Activated CD8-positive, alpha-beta memory T cell treated with anti-CD3 and anti-CD28 coated beads, Interleukin-2, amount 10 ng/mL, durations not matched to agents 7 days and 5 days (primary cell): ENCODE data around the gene GALNT2. TPM values are rescaled to one million over a fixed set of nuclear protein-coding genes. Genes with fewer than 3 reads are reported as not detected.

ENCODE experiments used
- ATAC-seq: fragments of 150-1000 bp; cut with Tn5 transposase; one replicate; pipeline ENCODE4 v1.10.0; 2021; ENCODE audit warnings: moderate library complexity
- CTCF ChIA-PET: fragments of 350-600 bp; sonication (Branson Sonifier 250); formaldehyde crosslinking; loops from one replicate; lab custom pipeline; 2021; ENCODE audit warnings: antibody characterized with exemption; lab: Charles Lee
- DNase-seq: peaks from one replicate; pipeline ENCODE4 v3.0.0-alpha.2; 2020
- H3K27ac Mint-ChIP-seq: one replicate; pipeline ENCODE4 v1.8.0; 2021; ENCODE audit warnings: mild to moderate bottlenecking, mixed read lengths
- H3K27me3 Mint-ChIP-seq: one replicate; pipeline ENCODE4 v1.8.0; 2021; ENCODE audit warnings: mixed read lengths
- H3K36me3 Mint-ChIP-seq: one replicate; pipeline ENCODE4 v1.8.0; 2021; ENCODE audit warnings: mild to moderate bottlenecking, mixed read lengths
- H3K4me1 Mint-ChIP-seq: one replicate; pipeline ENCODE4 v1.8.0; 2021; ENCODE audit warnings: mixed read lengths
- H3K4me3 Mint-ChIP-seq: one replicate; pipeline ENCODE4 v1.8.0; 2021; ENCODE audit warnings: mild to moderate bottlenecking, moderate library complexity, mixed read lengths
- H3K9me3 Mint-ChIP-seq: one replicate; pipeline ENCODE4 v1.8.0; 2022; ENCODE audit warnings: low read depth, mixed read lengths
- total RNA-seq, 2 experiments: library from RNA; stranded (reverse); gene quantifications; one replicate each; pipeline ENCODE4 v1.2.3, GENCODE V29; 2021

GALNT2 gene
- total RNA-seq, 2 experiments from 2014 or later = 25.0 to 30.2 TPM

GRCh38 chr1:230057681-230058565 lies 9.1 kb upstream of the GALNT2 start:
- no peak for DNase-seq
- no peak overlapping the region for H3K27ac Mint-ChIP-seq
- ATAC-seq = no peak
- peaks cover 24% of the 10 kb centered on the region for H3K27me3 Mint-ChIP-seq
- peaks cover 4% of the 10 kb centered on the region for H3K36me3 Mint-ChIP-seq
- H3K9me3 Mint-ChIP-seq = peaks cover 4% of the 10 kb centered on the region
- no peaks in the 10 kb centered on the region for H3K4me1 Mint-ChIP-seq
- CTCF ChIA-PET = no interaction called here
- H3K4me3 Mint-ChIP-seq = no peak overlapping the region

GRCh38 chr1:230058626-230059025 lies 8.4 kb upstream of the GALNT2 start:
- Mint-ChIP-seq H3K27me3 (peaks cover 24% of the 10 kb centered on the region), H3K36me3 (peaks cover 4% of the 10 kb centered on the region), H3K9me3 (peaks cover 7% of the 10 kb centered on the region), H3K27ac (no peak overlapping the region), H3K4me3 (no peak overlapping the region), H3K4me1 (no peaks in the 10 kb centered on the region)
- CTCF ChIA-PET = no interaction called here
- ATAC-seq (no peak), DNase-seq (no peak)

GRCh38 chr1:230061801-230062200 lies 5.2 kb upstream of the GALNT2 start:
- Mint-ChIP-seq H3K4me1 (peaks cover 10% of the 10 kb centered on the region), H3K27ac (no peak overlapping the region), H3K4me3 (no peak overlapping the region), H3K27me3 (peaks cover 20% of the 10 kb centered on the region), H3K36me3 (peaks cover 4% of the 10 kb centered on the region), H3K9me3 (peaks cover 15% of the 10 kb centered on the region)
- DNase-seq = no peak
- CTCF ChIA-PET = no interaction called here
- no peak for ATAC-seq

GRCh38 chr1:230062521-230062920 lies 4.5 kb upstream of the GALNT2 start:
- H3K4me3 Mint-ChIP-seq = no peak overlapping the region
- H3K36me3 Mint-ChIP-seq = peaks cover 4% of the 10 kb centered on the region
- no peak for ATAC-seq
- peaks cover 10% of the 10 kb centered on the region for H3K4me1 Mint-ChIP-seq
- no peak overlapping the region for H3K27ac Mint-ChIP-seq
- CTCF ChIA-PET = no interaction called here
- peaks cover 15% of the 10 kb centered on the region for H3K9me3 Mint-ChIP-seq
- no peak for DNase-seq
- H3K27me3 Mint-ChIP-seq = peaks cover 13% of the 10 kb centered on the region

- H3K4me1 Mint-ChIP-seq = peaks cover 20% of the 10 kb centered on the region
- peaks cover 4% of the 10 kb centered on the region for H3K36me3 Mint-ChIP-seq
- CTCF ChIA-PET = no interaction called here
- DNase-seq = no peak
- H3K9me3 Mint-ChIP-seq = peaks cover 15% of the 10 kb centered on the region
- no peak overlapping the region for H3K4me3 Mint-ChIP-seq
- peaks cover 16% of the 10 kb centered on the region for H3K27me3 Mint-ChIP-seq
- no peak overlapping the region for H3K27ac Mint-ChIP-seq
- ATAC-seq = no peak
Measured at GRCh38 chr1:230064283-230064682, 2.8 kb upstream of the GALNT2 start.

GRCh38 chr1:230065161-230065560 lies 1.9 kb upstream of the GALNT2 start:
- Mint-ChIP-seq H3K36me3 (peaks cover 4% of the 10 kb centered on the region), H3K4me1 (peaks cover 23% of the 10 kb centered on the region), H3K27me3 (peaks cover 17% of the 10 kb centered on the region), H3K4me3 (no peak overlapping the region), H3K27ac (no peak overlapping the region), H3K9me3 (peaks cover 15% of the 10 kb centered on the region)
- no peak for DNase-seq
- CTCF ChIA-PET = no interaction called here
- ATAC-seq = no peak

GRCh38 chr1:230065571-230065970 lies 1.5 kb upstream of the GALNT2 start:
- Mint-ChIP-seq H3K27ac (no peak overlapping the region), H3K27me3 (peaks cover 17% of the 10 kb centered on the region), H3K4me3 (no peak overlapping the region), H3K9me3 (peaks cover 15% of the 10 kb centered on the region), H3K36me3 (peaks cover 4% of the 10 kb centered on the region), H3K4me1 (peaks cover 23% of the 10 kb centered on the region)
- ATAC-seq (no peak), DNase-seq (no peak)
- CTCF ChIA-PET = no interaction called here

- Mint-ChIP-seq H3K36me3 (peaks cover 4% of the 10 kb centered on the region), H3K4me3 (peak overlapping the region; percentile 83), H3K27ac (peak overlapping the region; percentile 90), H3K4me1 (peaks cover 23% of the 10 kb centered on the region), H3K9me3 (peaks cover 15% of the 10 kb centered on the region), H3K27me3 (peaks cover 17% of the 10 kb centered on the region)
- CTCF ChIA-PET = interaction anchor here (1.0 to 1.2 kb wide), 2 partner anchors 55 to 240 kb away, joined by 3 to 6 read pairs; no protein-coding TSS in a partner anchor
- no peak for ATAC-seq
- no peak for DNase-seq
Measured at GRCh38 chr1:230066031-230066430, 1.0 kb upstream of the GALNT2 start.

- peaks cover 13% of the 10 kb centered on the region for H3K9me3 Mint-ChIP-seq
- peak overlapping the region; percentile 84 for H3K27ac Mint-ChIP-seq
- CTCF ChIA-PET = interaction anchor here (1.0 kb wide), 2 partner anchors 18 to 37 kb away, joined by 3 read pairs; no protein-coding TSS in a partner anchor
- peaks cover 2% of the 10 kb centered on the region for H3K36me3 Mint-ChIP-seq
- peaks cover 23% of the 10 kb centered on the region for H3K4me1 Mint-ChIP-seq
- H3K4me3 Mint-ChIP-seq = peak overlapping the region; percentile 82
- ATAC-seq (peak; percentile 40), DNase-seq (peak; percentile 50)
- peaks cover 7% of the 10 kb centered on the region for H3K27me3 Mint-ChIP-seq
Measured at GRCh38 chr1:230067419-230067870, 407 bp downstream of the GALNT2 start.

GRCh38 chr1:230067871-230068620 lies 1.0 kb downstream of the GALNT2 start:
- Mint-ChIP-seq H3K4me1 (peaks cover 23% of the 10 kb centered on the region), H3K36me3 (no peaks in the 10 kb centered on the region), H3K27ac (peak overlapping the region; percentile 84), H3K4me3 (peak overlapping the region; percentile 82), H3K9me3 (peaks cover 11% of the 10 kb centered on the region), H3K27me3 (peaks cover 5% of the 10 kb centered on the region)
- ATAC-seq (peak; percentile 6), DNase-seq (peak; percentile 49)
- CTCF ChIA-PET = interaction anchor here (1.4 kb wide), 1 partner anchor 10 kb away, joined by 3 read pairs; no protein-coding TSS in a partner anchor

GRCh38 chr1:230068621-230068873 lies 1.5 kb downstream of the GALNT2 start:
- CTCF ChIA-PET = interaction anchor here (1.4 kb wide), 1 partner anchor 10 kb away, joined by 3 read pairs; no protein-coding TSS in a partner anchor

GRCh38 chr1:230068952-230069684 lies 2.1 kb downstream of the GALNT2 start:
- Mint-ChIP-seq H3K27ac (no peak overlapping the region), H3K27me3 (peaks cover 5% of the 10 kb centered on the region), H3K9me3 (peaks cover 6% of the 10 kb centered on the region), H3K36me3 (no peaks in the 10 kb centered on the region), H3K4me1 (peaks cover 25% of the 10 kb centered on the region), H3K4me3 (peak overlapping the region; percentile 82)
- DNase-seq (no peak), ATAC-seq (no peak)
- CTCF ChIA-PET = interaction anchor here (1.1 to 1.4 kb wide), 3 partner anchors 9 to 511 kb away, joined by 3 to 4 read pairs (median 3); partner anchors contain the start of gene ABCB10

More at GRCh38 chr1:230068621-230068873, 1.5 kb downstream of the GALNT2 start:
- H3K36me3 Mint-ChIP-seq = no peaks in the 10 kb centered on the region
- peaks cover 5% of the 10 kb centered on the region for H3K27me3 Mint-ChIP-seq
- H3K27ac Mint-ChIP-seq = peak overlapping the region; percentile 62
- H3K9me3 Mint-ChIP-seq = peaks cover 8% of the 10 kb centered on the region
- no peak for DNase-seq
- peak overlapping the region; percentile 82 for H3K4me3 Mint-ChIP-seq
- H3K4me1 Mint-ChIP-seq = peaks cover 25% of the 10 kb centered on the region
- ATAC-seq = no peak

GRCh38 chr1:230069796-230070195 lies 2.8 kb downstream of the GALNT2 start:
- H3K27ac Mint-ChIP-seq = no peak overlapping the region
- H3K4me3 Mint-ChIP-seq = no peak overlapping the region
- peaks cover 3% of the 10 kb centered on the region for H3K9me3 Mint-ChIP-seq
- DNase-seq (no peak), ATAC-seq (no peak)
- H3K27me3 Mint-ChIP-seq = peaks cover 5% of the 10 kb centered on the region
- no peaks in the 10 kb centered on the region for H3K36me3 Mint-ChIP-seq
- peaks cover 25% of the 10 kb centered on the region for H3K4me1 Mint-ChIP-seq
- CTCF ChIA-PET = interaction anchor here (0.7 to 1.4 kb wide), 4 partner anchors 9 to 511 kb away, joined by 3 to 4 read pairs (median 3); partner anchors contain the start of gene ABCB10
